K562 (cell line): ENCODE results near the gene OXSR1. TPM values are rescaled to one million over a fixed set of nuclear protein-coding genes. Genes with fewer than 3 reads are reported as not detected.

ENCODE experiments used
- BRCA1 ChIP-seq, 2 experiments: fragments of 450-650 bp in 1 of 2; sonication (generic) in 1 of 2; formaldehyde crosslinking in 1 of 2; IDR thresholded peaks; 2 replicates each; pipeline versions ENCODE4 v1.5.0 to v1.6.1; 2017 to 2020; ENCODE audit warnings: mild to moderate bottlenecking in 1 of 2, missing genetic modification reagents in 1 of 2
- COPS2 ChIP-seq: fragments of 450-650 bp; conservative IDR thresholded peaks from 2 replicates; pipeline ENCODE4 v1.6.1; 2016; ENCODE audit warnings: mild to moderate bottlenecking, moderate library complexity
- CSDE1 ChIP-seq, 2 experiments: fragments of 450-650 bp; IDR thresholded peaks; 2 replicates each; pipeline ENCODE4 v1.6.1; 2016; ENCODE audit warnings: mild to moderate bottlenecking in 1 of 2
- ESRRB ChIP-seq: fragments of 250-450 bp; sonication (Bioruptor Pico); IDR thresholded peaks from 2 replicates; pipeline ENCODE4 v1.5.0; 2020; ENCODE audit warnings: mild to moderate bottlenecking, moderate library complexity, borderline replicate concordance
- FOXK2 ChIP-seq, 2 experiments: fragments of 450-650 bp; IDR thresholded peaks in 1 of 2; conservative IDR thresholded peaks in 1 of 2; 2 replicates each; pipeline ENCODE4 v1.6.1; 2016; ENCODE audit warnings: low read depth in 2 of 2, mild to moderate bottlenecking in 1 of 2
- HNRNPK ChIP-seq: fragments of 200-400 bp; formaldehyde crosslinking; IDR thresholded peaks from one replicate; pipeline ENCODE4 v1.6.1; 2018; ENCODE audit warnings: mild to moderate bottlenecking, low read depth, low read length; ENCODE audit not compliant: poor library complexity, severe bottlenecking
- KDM5B ChIP-seq: fragments of 200-600 bp; sonication (generic); IDR thresholded peaks from 2 replicates; pipeline ENCODE4 v1.6.1; 2012; ENCODE audit warnings: low read depth, mild to moderate bottlenecking, moderate library complexity, low read length, control low read depth, inconsistent platforms; ENCODE audit not compliant: insufficient replicate concordance
- MEF2A ChIP-seq: IDR thresholded peaks from 2 replicates; pipeline ENCODE4 v1.6.1; 2011; ENCODE audit warnings: low read depth, mild to moderate bottlenecking, low read length, moderate library complexity; ENCODE audit not compliant: control insufficient read depth
- MEIS2 ChIP-seq: fragments of 450-650 bp; IDR thresholded peaks from 2 replicates; pipeline ENCODE4 v1.6.1; 2014; ENCODE audit warnings: mild to moderate bottlenecking; ENCODE audit not compliant: partially characterized antibody
- MTF1 ChIP-seq: fragments of 250-450 bp; sonication (Bioruptor Pico); IDR thresholded peaks from 2 replicates; pipeline ENCODE4 v1.9.0; 2021; ENCODE audit warnings: moderate library complexity, mild to moderate bottlenecking, inconsistent platforms, borderline replicate concordance
- NFIC ChIP-seq: fragments of 450-650 bp; IDR thresholded peaks from 2 replicates; pipeline ENCODE4 v1.6.1; 2017; ENCODE audit warnings: mild to moderate bottlenecking, inconsistent platforms
- POLR2AphosphoS2 ChIP-seq: IDR thresholded peaks from 2 replicates; pipeline ENCODE4 v1.6.1; 2012; ENCODE audit warnings: low read length, improper control_type of control experiment
- RFX7 ChIP-seq: fragments of 250-450 bp; sonication (Bioruptor Pico); IDR thresholded peaks from 2 replicates; pipeline ENCODE4 v1.5.1; 2021; ENCODE audit warnings: mild to moderate bottlenecking
- THRAP3 ChIP-seq: fragments of 450-650 bp; IDR thresholded peaks from 2 replicates; pipeline ENCODE4 v1.6.1; 2016; ENCODE audit warnings: mild to moderate bottlenecking, inconsistent platforms, borderline replicate concordance
- ZC3H11A ChIP-seq: IDR thresholded peaks from 2 replicates; pipeline ENCODE4 v1.6.1; 2012; ENCODE audit warnings: low read depth, low read length, improper control_type of control experiment
- ZNF274 ChIP-seq: IDR thresholded peaks from 2 replicates; pipeline ENCODE4 v1.6.1; 2011; ENCODE audit warnings: low read depth, mild to moderate bottlenecking, low read length, moderate library complexity, borderline replicate concordance
- ZNF785 ChIP-seq: fragments of 250-450 bp; sonication (Bioruptor Pico); IDR thresholded peaks from 2 replicates; pipeline ENCODE4 v1.4.0; 2020; ENCODE audit warnings: mild to moderate bottlenecking
- polyA plus RNA-seq, 8 experiments: library from polyadenylated mRNA; depleted of rRNA in 4 of 8; stranded (reverse) in 5 of 8; unstranded in 3 of 8; fragments of >200 nt; fragmentation: Nextera tagmentation in 2 of 8; fragmentation: Illumina TruSeq in 1 of 8; extraction: Ambion mirVana in 2 of 8; extraction: Trizol in 1 of 8; gene quantifications; 2 replicates each; pipeline versions ENCODE4 v1.2.1 to v1.2.3, GENCODE V29; 2011 to 2014; ENCODE audit warnings: inconsistent platforms in 1 of 8, missing spikeins in 1 of 8
- total RNA-seq, 7 experiments: library from RNA; depleted of rRNA in 6 of 7; stranded (reverse); fragments of >200 nt in 6 of 7; fragmentation: Illumina TruSeq in 2 of 7; extraction: Trizol in 2 of 7; gene quantifications; 2 replicates each; pipeline versions ENCODE4 v1.2.1 to v1.2.3, GENCODE V29; 2011 to 2021; ENCODE audit warnings: low replicate concordance in 1 of 7
- TF ChIP-seq, protein P1 (sequence below): fragments of 450-650 bp; formaldehyde crosslinking; IDR thresholded peaks from 2 replicates; pipeline ENCODE4 v1.4.0; 2020; ENCODE audit warnings: mild to moderate bottlenecking
- TF ChIP-seq, protein P2 (sequence below): sonication (generic); formaldehyde crosslinking; IDR thresholded peaks from 2 replicates; pipeline ENCODE4 v1.8.1; 2023; ENCODE audit warnings: missing genetic modification reagents, mild to moderate bottlenecking, borderline replicate concordance
- TF ChIP-seq, protein P3 (sequence below): fragments of 450-650 bp; IDR thresholded peaks from 2 replicates; pipeline ENCODE4 v1.6.1; 2016; ENCODE audit warnings: borderline replicate concordance

The OXSR1 gene
- total and polyA plus RNA-seq, 9 of the 15 experiments (the other 6 are each of a cell fraction or from before 2014, with no cell fraction given), result 15.7 to 87.6 (median 48.7) TPM

DNA sequence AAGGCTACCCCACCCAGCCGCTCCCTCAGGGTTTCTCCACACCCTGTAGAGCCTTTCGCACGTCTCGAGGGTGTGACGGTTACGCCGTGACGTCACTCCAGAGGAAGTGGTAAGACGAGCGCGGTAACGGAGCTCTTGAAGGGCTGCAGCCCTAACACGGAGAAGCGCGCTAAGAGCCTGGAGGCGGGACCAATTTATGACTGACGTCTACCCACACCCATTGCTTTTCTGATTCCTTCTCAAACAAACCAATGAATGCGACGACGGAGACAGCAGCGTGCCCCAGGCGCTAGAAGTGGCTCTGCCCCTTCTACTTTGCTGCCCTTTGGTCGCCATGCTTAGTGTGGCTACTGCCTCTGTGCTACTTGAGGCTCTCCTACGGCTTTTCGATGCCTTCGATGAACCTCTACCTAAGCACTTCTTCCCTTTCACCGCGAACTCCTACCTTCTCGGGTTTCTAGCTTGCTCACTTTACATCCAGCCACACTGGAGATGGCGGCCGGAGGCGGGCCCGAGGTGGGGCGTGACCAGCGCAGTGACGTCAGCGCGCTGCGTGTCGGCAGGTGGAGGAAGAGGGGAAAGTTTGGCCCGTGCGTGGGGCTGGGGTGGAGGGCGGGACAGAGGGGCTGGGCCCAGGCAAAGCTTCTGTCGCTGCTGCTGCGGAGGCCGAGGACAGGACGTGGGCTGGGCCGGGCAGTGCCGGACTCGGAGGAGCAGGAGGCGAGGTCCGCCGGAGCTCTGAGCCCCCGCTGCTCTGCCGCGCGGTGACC lies at the start of gene OXSR1 (continued):
- TF ChIP-seq ZNF274 (no peak), COPS2 (no peak), MEF2A (no peak), ZNF785 (CRISPR knock-in tag) (no peak), RFX7 (CRISPR knock-in tag) (no peak), ESRRB (CRISPR knock-in tag) (no peak), MTF1 (CRISPR knock-in tag) (no peak), HNRNPK (no peak), THRAP3 (no peak), MEIS2 (peak; percentile 65), KDM5B (peak; percentile 64), CSDE1 (IDR thresholded peaks at IDR 0.05) (peak; percentile 93 to 97), BRCA1 (IDR thresholded peaks at IDR 0.05) (no peak), BRCA1 (CRISPR knock-in tag; IDR thresholded peaks at IDR 0.05) (no peak), ZC3H11A (no peak; the same call in 1 of the 2 replicates), NFIC (peak; percentile 37), FOXK2 (conservative IDR thresholded peaks at IDR 0.05 in 1 of 2, IDR thresholded peaks at IDR 0.05 in 1 of 2; ENCODE audit: low read depth in 2 of 2) (peak; percentile 13 to 48; a peak in 2 of 4 replicates), POLR2AphosphoS2 (peak; percentile 57; the same call in 1 of the 2 replicates)
- TF ChIP-seq, protein P1, sequence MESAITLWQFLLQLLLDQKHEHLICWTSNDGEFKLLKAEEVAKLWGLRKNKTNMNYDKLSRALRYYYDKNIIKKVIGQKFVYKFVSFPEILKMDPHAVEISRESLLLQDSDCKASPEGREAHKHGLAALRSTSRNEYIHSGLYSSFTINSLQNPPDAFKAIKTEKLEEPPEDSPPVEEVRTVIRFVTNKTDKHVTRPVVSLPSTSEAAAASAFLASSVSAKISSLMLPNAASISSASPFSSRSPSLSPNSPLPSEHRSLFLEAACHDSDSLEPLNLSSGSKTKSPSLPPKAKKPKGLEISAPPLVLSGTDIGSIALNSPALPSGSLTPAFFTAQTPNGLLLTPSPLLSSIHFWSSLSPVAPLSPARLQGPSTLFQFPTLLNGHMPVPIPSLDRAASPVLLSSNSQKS (CRISPR knock-in tag), result no peak
- TF ChIP-seq, protein P2, sequence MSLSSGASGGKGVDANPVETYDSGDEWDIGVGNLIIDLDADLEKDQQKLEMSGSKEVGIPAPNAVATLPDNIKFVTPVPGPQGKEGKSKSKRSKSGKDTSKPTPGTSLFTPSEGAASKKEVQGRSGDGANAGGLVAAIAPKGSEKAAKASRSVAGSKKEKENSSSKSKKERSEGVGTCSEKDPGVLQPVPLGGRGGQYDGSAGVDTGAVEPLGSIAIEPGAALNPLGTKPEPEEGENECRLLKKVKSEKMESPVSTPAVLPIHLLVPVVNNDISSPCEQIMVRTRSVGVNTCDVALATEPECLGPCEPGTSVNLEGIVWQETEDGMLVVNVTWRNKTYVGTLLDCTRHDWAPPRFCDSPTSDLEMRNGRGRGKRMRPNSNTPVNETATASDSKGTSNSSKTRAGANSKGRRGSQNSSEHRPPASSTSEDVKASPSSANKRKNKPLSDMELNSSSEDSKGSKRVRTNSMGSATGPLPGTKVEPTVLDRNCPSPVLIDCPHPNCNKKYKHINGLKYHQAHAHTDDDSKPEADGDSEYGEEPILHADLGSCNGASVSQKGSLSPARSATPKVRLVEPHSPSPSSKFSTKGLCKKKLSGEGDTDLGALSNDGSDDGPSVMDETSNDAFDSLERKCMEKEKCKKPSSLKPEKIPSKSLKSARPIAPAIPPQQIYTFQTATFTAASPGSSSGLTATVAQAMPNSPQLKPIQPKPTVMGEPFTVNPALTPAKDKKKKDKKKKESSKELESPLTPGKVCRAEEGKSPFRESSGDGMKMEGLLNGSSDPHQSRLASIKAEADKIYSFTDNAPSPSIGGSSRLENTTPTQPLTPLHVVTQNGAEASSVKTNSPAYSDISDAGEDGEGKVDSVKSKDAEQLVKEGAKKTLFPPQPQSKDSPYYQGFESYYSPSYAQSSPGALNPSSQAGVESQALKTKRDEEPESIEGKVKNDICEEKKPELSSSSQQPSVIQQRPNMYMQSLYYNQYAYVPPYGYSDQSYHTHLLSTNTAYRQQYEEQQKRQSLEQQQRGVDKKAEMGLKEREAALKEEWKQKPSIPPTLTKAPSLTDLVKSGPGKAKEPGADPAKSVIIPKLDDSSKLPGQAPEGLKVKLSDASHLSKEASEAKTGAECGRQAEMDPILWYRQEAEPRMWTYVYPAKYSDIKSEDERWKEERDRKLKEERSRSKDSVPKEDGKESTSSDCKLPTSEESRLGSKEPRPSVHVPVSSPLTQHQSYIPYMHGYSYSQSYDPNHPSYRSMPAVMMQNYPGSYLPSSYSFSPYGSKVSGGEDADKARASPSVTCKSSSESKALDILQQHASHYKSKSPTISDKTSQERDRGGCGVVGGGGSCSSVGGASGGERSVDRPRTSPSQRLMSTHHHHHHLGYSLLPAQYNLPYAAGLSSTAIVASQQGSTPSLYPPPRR, result no peak
- TF ChIP-seq, protein P3, sequence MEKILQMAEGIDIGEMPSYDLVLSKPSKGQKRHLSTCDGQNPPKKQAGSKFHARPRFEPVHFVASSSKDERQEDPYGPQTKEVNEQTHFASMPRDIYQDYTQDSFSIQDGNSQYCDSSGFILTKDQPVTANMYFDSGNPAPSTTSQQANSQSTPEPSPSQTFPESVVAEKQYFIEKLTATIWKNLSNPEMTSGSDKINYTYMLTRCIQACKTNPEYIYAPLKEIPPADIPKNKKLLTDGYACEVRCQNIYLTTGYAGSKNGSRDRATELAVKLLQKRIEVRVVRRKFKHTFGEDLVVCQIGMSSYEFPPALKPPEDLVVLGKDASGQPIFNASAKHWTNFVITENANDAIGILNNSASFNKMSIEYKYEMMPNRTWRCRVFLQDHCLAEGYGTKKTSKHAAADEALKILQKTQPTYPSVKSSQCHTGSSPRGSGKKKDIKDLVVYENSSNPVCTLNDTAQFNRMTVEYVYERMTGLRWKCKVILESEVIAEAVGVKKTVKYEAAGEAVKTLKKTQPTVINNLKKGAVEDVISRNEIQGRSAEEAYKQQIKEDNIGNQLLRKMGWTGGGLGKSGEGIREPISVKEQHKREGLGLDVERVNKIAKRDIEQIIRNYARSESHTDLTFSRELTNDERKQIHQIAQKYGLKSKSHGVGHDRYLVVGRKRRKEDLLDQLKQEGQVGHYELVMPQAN, result peak; percentile 69; the same call in 1 of the 2 replicates
